ENCODE results near the gene INSR. TPM values are rescaled to one million over a fixed set of nuclear protein-coding genes. Genes with fewer than 3 reads are reported as not detected.

Gene INSR
- total RNA-seq, 4 donors from 2014 or later = 150 to 420 (median 196) TPM

DNA sequence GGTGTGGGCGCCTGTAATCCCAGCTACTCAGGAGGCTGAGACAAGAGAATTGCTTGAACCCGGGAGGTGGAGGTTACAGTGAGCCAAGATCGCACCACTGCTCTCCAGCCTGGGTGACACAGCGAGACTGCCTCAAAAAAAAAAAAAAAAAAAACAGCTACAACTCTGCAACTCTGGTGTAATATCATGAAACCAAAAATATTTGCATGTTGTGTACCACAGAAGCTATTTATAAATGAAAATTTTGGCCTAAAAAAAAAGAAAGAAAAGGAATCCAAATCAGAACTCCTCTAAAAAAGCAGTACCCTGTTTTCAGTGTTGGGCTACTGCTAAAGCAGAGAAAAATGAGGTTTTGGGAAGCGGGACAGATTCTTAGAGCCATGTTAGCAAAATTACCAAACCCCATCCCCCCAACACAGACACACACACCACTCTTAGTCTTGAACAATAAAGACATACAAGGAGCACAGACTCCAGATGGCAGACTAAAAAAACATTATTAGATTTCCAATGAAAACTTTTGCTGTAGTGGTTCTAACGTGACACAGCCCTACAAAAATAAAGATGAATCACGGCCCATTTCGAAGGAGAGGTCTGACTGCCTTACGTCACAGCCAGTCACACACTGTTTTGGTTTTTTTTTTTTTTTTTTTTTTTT lies 51.5 kb downstream of the INSR start:
- Histone ChIP-seq H3K27me3 (no peaks in the 10 kb centered on the region), H3K4me1 (peaks cover 0 to 34% (median 6%) of the 10 kb centered on the region in 4 donors), H3K27ac (peak overlapping the region in 2 of 4 donors; percentile 77 to 83), H3K36me3 (no peaks in the 10 kb centered on the region), H3K9me3 (peaks cover 0 to 11% (median 0%) of the 10 kb centered on the region in 4 donors), H3K4me3 (no peak overlapping the region)
- 36 to 40% methylated on average over 9 of the region's 9 CpGs for WGBS, 2 donors
- peak in 1 of 2 donors; percentile 52 for TF ChIP-seq EP300 (IDR thresholded peaks at IDR 0.05)
- TF ChIP-seq, protein P1, sequence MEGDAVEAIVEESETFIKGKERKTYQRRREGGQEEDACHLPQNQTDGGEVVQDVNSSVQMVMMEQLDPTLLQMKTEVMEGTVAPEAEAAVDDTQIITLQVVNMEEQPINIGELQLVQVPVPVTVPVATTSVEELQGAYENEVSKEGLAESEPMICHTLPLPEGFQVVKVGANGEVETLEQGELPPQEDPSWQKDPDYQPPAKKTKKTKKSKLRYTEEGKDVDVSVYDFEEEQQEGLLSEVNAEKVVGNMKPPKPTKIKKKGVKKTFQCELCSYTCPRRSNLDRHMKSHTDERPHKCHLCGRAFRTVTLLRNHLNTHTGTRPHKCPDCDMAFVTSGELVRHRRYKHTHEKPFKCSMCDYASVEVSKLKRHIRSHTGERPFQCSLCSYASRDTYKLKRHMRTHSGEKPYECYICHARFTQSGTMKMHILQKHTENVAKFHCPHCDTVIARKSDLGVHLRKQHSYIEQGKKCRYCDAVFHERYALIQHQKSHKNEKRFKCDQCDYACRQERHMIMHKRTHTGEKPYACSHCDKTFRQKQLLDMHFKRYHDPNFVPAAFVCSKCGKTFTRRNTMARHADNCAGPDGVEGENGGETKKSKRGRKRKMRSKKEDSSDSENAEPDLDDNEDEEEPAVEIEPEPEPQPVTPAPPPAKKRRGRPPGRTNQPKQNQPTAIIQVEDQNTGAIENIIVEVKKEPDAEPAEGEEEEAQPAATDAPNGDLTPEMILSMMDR (IDR thresholded peaks at IDR 0.05) = no peak
- DNase-seq (ENCODE audit: low spot score in 2 of 2) = peak in 1 of 2 donors; percentile 24

DNA sequence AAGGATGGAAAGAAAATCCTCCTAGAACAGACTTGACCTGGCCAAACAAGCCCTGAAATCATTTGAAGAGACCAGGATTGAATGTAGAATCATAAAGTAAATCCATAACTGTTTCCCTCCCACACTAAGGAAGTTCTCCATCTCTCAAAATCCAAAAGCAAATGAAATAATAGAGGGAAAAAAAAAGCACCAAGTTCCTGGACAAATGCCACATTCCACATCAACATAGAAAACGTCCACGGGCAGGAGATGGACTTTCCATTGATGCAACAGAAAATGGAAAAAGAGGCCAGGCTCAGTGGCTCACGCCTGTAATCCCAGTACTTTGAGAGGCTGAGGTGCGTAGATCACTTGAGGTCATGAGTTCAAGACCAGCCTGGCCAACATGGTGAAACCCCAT lies 56.2 kb downstream of the INSR start:
- TF ChIP-seq EP300 (IDR thresholded peaks at IDR 0.05) = peak in 1 of 2 donors; percentile 6
- TF ChIP-seq, protein P1 (IDR thresholded peaks at IDR 0.05) = no peak
- Histone ChIP-seq H3K27ac (peak overlapping the region in 1 of 4 donors; percentile 47), H3K36me3 (no peaks in the 10 kb centered on the region), H3K27me3 (no peaks in the 10 kb centered on the region), H3K4me3 (no peak overlapping the region), H3K9me3 (peaks cover 0 to 11% (median 0%) of the 10 kb centered on the region in 4 donors), H3K4me1 (peaks cover 0 to 20% (median 7%) of the 10 kb centered on the region in 4 donors)
- DNase-seq (ENCODE audit: low spot score in 2 of 2) = no peak
- WGBS, 2 donors = 29 to 45% methylated on average over 4 of the region's 4 CpGs

- 66 to 68% methylated on average over 5 of the region's 5 CpGs for WGBS, 2 donors
- TF ChIP-seq EP300 (IDR thresholded peaks at IDR 0.05) (no peak), POLR2A (IDR thresholded peaks at IDR 0.05) (no peak)
- TF ChIP-seq, protein P1 (IDR thresholded peaks at IDR 0.05) = no peak
- H3K27me3 ChIP-seq = no peaks in the 10 kb centered on the region
Observed at GRCh38 chr19:7236153-7236552, 58.1 kb downstream of the INSR start.

GRCh38 chr19:7230826-7231225 lies 63.4 kb downstream of the INSR start:
- DNase-seq (ENCODE audit: low spot score in 2 of 2) = no peak
- Histone ChIP-seq H3K27me3 (no peaks in the 10 kb centered on the region), H3K4me1 (peaks cover 0 to 51% (median 6%) of the 10 kb centered on the region in 4 donors), H3K4me3 (no peak overlapping the region), H3K27ac (peak overlapping the region in 1 of 4 donors; percentile 65), H3K9me3 (no peaks in the 10 kb centered on the region), H3K36me3 (no peaks in the 10 kb centered on the region)
- 60 to 71% methylated on average over 9 of the region's 9 CpGs for WGBS, 2 donors
- TF ChIP-seq, protein P1 (IDR thresholded peaks at IDR 0.05) = no peak
- TF ChIP-seq POLR2A (IDR thresholded peaks at IDR 0.05) (no peak), EP300 (IDR thresholded peaks at IDR 0.05) (no peak)

More at GRCh38 chr19:7236153-7236552, 58.1 kb downstream of the INSR start:
- no peak overlapping the region for H3K4me3 ChIP-seq
- no peak for DNase-seq (ENCODE audit: low spot score in 2 of 2)
- H3K4me1 ChIP-seq = peaks cover 0 to 17% (median 3%) of the 10 kb centered on the region in 4 donors
- H3K27ac ChIP-seq = no peak overlapping the region
- no peaks in the 10 kb centered on the region for H3K36me3 ChIP-seq
- peaks cover 0 to 11% (median 0%) of the 10 kb centered on the region in 4 donors for H3K9me3 ChIP-seq

- Histone ChIP-seq H3K4me1 (peaks cover 0 to 61% (median 9%) of the 10 kb centered on the region in 4 donors), H3K36me3 (no peaks in the 10 kb centered on the region), H3K27ac (peak overlapping the region in 1 of 4 donors; percentile 35), H3K27me3 (no peaks in the 10 kb centered on the region), H3K4me3 (no peak overlapping the region), H3K9me3 (no peaks in the 10 kb centered on the region)
- 82 to 97% methylated on average over 5 of the region's 5 CpGs for WGBS, 2 donors
- no peak for DNase-seq (ENCODE audit: low spot score in 2 of 2)
- TF ChIP-seq, protein P1 (IDR thresholded peaks at IDR 0.05) = no peak
- TF ChIP-seq POLR2A (IDR thresholded peaks at IDR 0.05) (no peak), EP300 (IDR thresholded peaks at IDR 0.05) (no peak)
Observed at GRCh38 chr19:7229735-7230134, 64.5 kb downstream of the INSR start.
